ENCODE data around the gene FKBP1C.
"Not testable (repeated sequence)": the region's sequence is repeated elsewhere in the genome, so short reads cannot be mapped to it uniquely, and the experiment has no call there.

Gene FKBP1C

GRCh38 chr6:63211343-63211742 lies at the start of gene FKBP1C:
TSS of gene FKBP1C (plus strand) at chr6:63211469.
- DNase-seq (ENCODE audit: low read depth): not testable (repeated sequence)

GRCh38 chr6:63164047-63164803 lies 47.0 kb upstream of the FKBP1C start:
- not testable (repeated sequence) for DNase-seq (ENCODE audit: low read depth)

- DNase-seq (ENCODE audit: low read depth): no peak
Measured at GRCh38 chr6:63174173-63174572, 37.1 kb upstream of the FKBP1C start.

GRCh38 chr6:63176181-63176580 lies 35.1 kb upstream of the FKBP1C start:
- no peak for DNase-seq (ENCODE audit: low read depth)

- no peak for DNase-seq (ENCODE audit: low read depth)
Measured at GRCh38 chr6:63180367-63180766, 30.9 kb upstream of the FKBP1C start.

- DNase-seq (ENCODE audit: low read depth): no peak
Measured at GRCh38 chr6:63186970-63187369, 24.3 kb upstream of the FKBP1C start.

GRCh38 chr6:63188828-63189227 lies 22.4 kb upstream of the FKBP1C start:
- no peak for DNase-seq (ENCODE audit: low read depth)

- DNase-seq (ENCODE audit: low read depth): no peak
Measured at GRCh38 chr6:63193324-63193723, 17.9 kb upstream of the FKBP1C start.

- DNase-seq (ENCODE audit: low read depth): no peak
Measured at GRCh38 chr6:63197741-63198140, 13.5 kb upstream of the FKBP1C start.

- DNase-seq (ENCODE audit: low read depth): no peak
Measured at GRCh38 chr6:63213325-63213724, 2.1 kb downstream of the FKBP1C start.

GRCh38 chr6:63214816-63215215 lies 3.5 kb downstream of the FKBP1C start:
- DNase-seq (ENCODE audit: low read depth): no peak

GRCh38 chr6:63224179-63224578 lies 12.9 kb downstream of the FKBP1C start:
- DNase-seq (ENCODE audit: low read depth): no peak

- not testable (repeated sequence) for DNase-seq (ENCODE audit: low read depth)
Measured at GRCh38 chr6:63225987-63226386, 14.7 kb downstream of the FKBP1C start.

- not testable (repeated sequence) for DNase-seq (ENCODE audit: low read depth)
Measured at GRCh38 chr6:63227928-63228894, 16.9 kb downstream of the FKBP1C start.

- DNase-seq (ENCODE audit: low read depth): not testable (repeated sequence)
Measured at GRCh38 chr6:63230027-63230426, 18.8 kb downstream of the FKBP1C start.

- DNase-seq (ENCODE audit: low read depth): not testable (repeated sequence)
Measured at GRCh38 chr6:63230511-63230910, 19.2 kb downstream of the FKBP1C start.

- DNase-seq (ENCODE audit: low read depth): no peak
Measured at GRCh38 chr6:63236398-63236817, 25.1 kb downstream of the FKBP1C start.

- no peak for DNase-seq (ENCODE audit: low read depth)
Measured at GRCh38 chr6:63245420-63245819, 34.2 kb downstream of the FKBP1C start.

- DNase-seq (ENCODE audit: low read depth): no peak
Measured at GRCh38 chr6:63245909-63246308, 34.6 kb downstream of the FKBP1C start.

- DNase-seq (ENCODE audit: low read depth): no peak
Measured at GRCh38 chr6:63246581-63246980, 35.3 kb downstream of the FKBP1C start.

GRCh38 chr6:63249875-63250482 lies 38.7 kb downstream of the FKBP1C start:
- DNase-seq (ENCODE audit: low read depth): no peak

GRCh38 chr6:63259153-63259552 lies 47.9 kb downstream of the FKBP1C start:
- no peak for DNase-seq (ENCODE audit: low read depth)

Data from non-pigmented ciliary epithelial cell (primary cell).